ENCODE measurements around the gene TNFRSF12A. TPM values are rescaled to one million over a fixed set of nuclear protein-coding genes. Genes with fewer than 3 reads are reported as not detected.
A peak's percentile ranks its signal among the peaks of the same experiment; 100 is the strongest.

TNFRSF12A gene
- total RNA-seq, 1 experiment from 2014 or later = 147 TPM

GRCh38 chr16:3008690-3009037, 11.5 kb upstream of the TNFRSF12A start:
- H3K27ac Mint-ChIP-seq = peak overlapping the region; percentile 99 to 100 (median 100)

More at GRCh38 chr16:3008690-3009037, 11.5 kb upstream of the TNFRSF12A start:
- H2BK120ac ChIP-seq (ENCODE audit: low read depth, low read length, poor library complexity, severe bottlenecking) = peak overlapping the region; percentile 25
- H3K9me3 Mint-ChIP-seq = no peaks in the 10 kb centered on the region
- peaks cover 11% of the 10 kb centered on the region; the same call in 1 of the 2 replicates for H3K4me1 ChIP-seq (ENCODE audit: insufficient read depth, low read length)
- H3K79me1 ChIP-seq (ENCODE audit: insufficient read depth, low read depth, low read length, poor library complexity, severe bottlenecking) = no peaks in the 10 kb centered on the region
- TF ChIP-seq CTCF (conservative IDR thresholded peaks at IDR 0.05) = no peak
- peak overlapping the region; percentile 6 for H4K91ac ChIP-seq (ENCODE audit: insufficient read length, low read depth, low read length)
- no peaks in the 10 kb centered on the region for H3K9me3 ChIP-seq (ENCODE audit: control insufficient read depth, low read depth, low read length)
- no peak overlapping the region for H3K23ac ChIP-seq (ENCODE audit: insufficient read length, low read depth, low read length)
- peak overlapping the region; percentile 84 for H2BK20ac ChIP-seq (ENCODE audit: low read depth, low read length, poor library complexity, severe bottlenecking)
- H3K4me3 Mint-ChIP-seq = peak overlapping the region; percentile 66 to 79
- H3K14ac ChIP-seq (ENCODE audit: insufficient read depth, low read length) = peak overlapping the region; percentile 37
- no peaks in the 10 kb centered on the region for H3K79me2 ChIP-seq (ENCODE audit: insufficient read depth, low read length)
- no peak overlapping the region for H2AK5ac ChIP-seq (ENCODE audit: insufficient read length, low read length)
- peaks cover 19% of the 10 kb centered on the region for H3K23me2 ChIP-seq (ENCODE audit: insufficient read length, low read depth, low read length, poor library complexity, severe bottlenecking)
- peak overlapping the region; percentile 88 for H3K27ac ChIP-seq (ENCODE audit: insufficient read length, low read depth, low read length)
- H3K4me2 ChIP-seq (ENCODE audit: insufficient read depth, insufficient read length, low read length) = peak overlapping the region; percentile 53
- H2AFZ ChIP-seq (ENCODE audit: low read length) = no peak overlapping the region
- H4K20me1 ChIP-seq (ENCODE audit: control insufficient read depth, insufficient read depth, insufficient read length) = no peaks in the 10 kb centered on the region
- H3K4ac ChIP-seq (ENCODE audit: low read depth, low read length) = peak overlapping the region; percentile 38; the same call in 1 of the 2 replicates
- H3K56ac ChIP-seq (ENCODE audit: insufficient read length, low read depth, low read length) = no peak overlapping the region
- no peak overlapping the region for H2BK12ac ChIP-seq (ENCODE audit: insufficient read length, low read depth, low read length)
- H3T11ph ChIP-seq (ENCODE audit: low read length) = peak overlapping the region; percentile 81
- peaks cover 3% of the 10 kb centered on the region; the same call in 1 of the 2 replicates for H3K27me3 Mint-ChIP-seq (ENCODE audit: low read depth)
- H3K27me3 ChIP-seq (ENCODE audit: insufficient read depth, low read length) = no peaks in the 10 kb centered on the region
- no peak overlapping the region for H2BK15ac ChIP-seq (ENCODE audit: low read depth, low read length)
- H4K5ac ChIP-seq (ENCODE audit: insufficient read length, low read depth, low read length) = peak overlapping the region; percentile 4
- DNase-seq = no peak
- peak overlapping the region; percentile 81 for H3K18ac ChIP-seq (ENCODE audit: insufficient read length, low read depth, low read length)
- no peak overlapping the region for H4K8ac ChIP-seq (replicated peaks; ENCODE audit: insufficient read length, low read depth, low read length)
- peaks cover 49 to 75% of the 10 kb centered on the region in 2 experiments for H3K4me1 Mint-ChIP-seq
- no peak overlapping the region for H3K9ac ChIP-seq (ENCODE audit: extremely low read depth, insufficient read length, low read length)
- WGBS (ENCODE audit: extremely low coverage, insufficient read length, low lambda C conversion rate) = no CpG with 5 or more reads among the region's 4 CpGs
- no peak overlapping the region for H2BK5ac ChIP-seq (ENCODE audit: insufficient read length, low read length)
- H3K36me3 Mint-ChIP-seq (ENCODE audit: insufficient read depth in 1 of 3, low read depth in 3 of 3) = peaks cover 0 to 6% (median 0%) of the 10 kb centered on the region in 3 experiments; a peak in 1 of 7 replicates

Data from H9 (cell line).